CD4-positive, alpha-beta T cell treated with Interleukin-2 at 100 ng/mL for 4 hours (primary cell): ENCODE results near the gene TLR2.
"Not testable (repeated sequence)": the region's sequence is repeated elsewhere in the genome, so short reads cannot be mapped to it uniquely, and the experiment has no call there.

Source experiments
- DNase-seq: peaks from one replicate; pipeline ENCODE4 v3.0.0-alpha.2; 2020; ENCODE audit warnings: low spot score

The TLR2 gene

GRCh38 chr4:153661908-153662307 lies 22.2 kb upstream of the TLR2 start:
- DNase-seq: no peak

GRCh38 chr4:153663667-153664066 lies 20.4 kb upstream of the TLR2 start:
- no peak for DNase-seq

GRCh38 chr4:153666505-153666904 lies 17.6 kb upstream of the TLR2 start:
- DNase-seq: not testable (repeated sequence)

- DNase-seq: no peak
Measured at GRCh38 chr4:153668647-153669046, 15.4 kb upstream of the TLR2 start.

GRCh38 chr4:153669838-153670237 lies 14.2 kb upstream of the TLR2 start:
- no peak for DNase-seq

GRCh38 chr4:153676486-153676885 lies 7.6 kb upstream of the TLR2 start:
- DNase-seq: no peak

GRCh38 chr4:153676984-153677383 lies 7.1 kb upstream of the TLR2 start:
- no peak for DNase-seq

- DNase-seq: no peak
Measured at GRCh38 chr4:153679486-153679885, 4.6 kb upstream of the TLR2 start.

- DNase-seq: no peak
Measured at GRCh38 chr4:153683763-153684181, 308 bp upstream of the TLR2 start.

GRCh38 chr4:153684971-153685371 lies 891 bp downstream of the TLR2 start:
- DNase-seq: no peak

- DNase-seq: no peak
Measured at GRCh38 chr4:153704522-153704921, 20.4 kb downstream of the TLR2 start.

- DNase-seq: no peak
Measured at GRCh38 chr4:153705743-153706468, 21.8 kb downstream of the TLR2 start.

- DNase-seq: no peak
Measured at GRCh38 chr4:153706519-153706918, 22.4 kb downstream of the TLR2 start.

GRCh38 chr4:153710681-153711080 lies 26.6 kb downstream of the TLR2 start:
- DNase-seq: no peak

GRCh38 chr4:153713866-153714646 lies 30.0 kb downstream of the TLR2 start:
- DNase-seq: no peak

GRCh38 chr4:153722036-153722435 lies 38.0 kb downstream of the TLR2 start:
- DNase-seq: no peak

GRCh38 chr4:153724606-153725005 lies 40.5 kb downstream of the TLR2 start:
- no peak for DNase-seq

GRCh38 chr4:153725136-153725830 lies 41.2 kb downstream of the TLR2 start:
- DNase-seq: no peak

- no peak for DNase-seq
Measured at GRCh38 chr4:153725831-153726154, 41.7 kb downstream of the TLR2 start.

GRCh38 chr4:153728151-153728550 lies 44.1 kb downstream of the TLR2 start:
- DNase-seq: no peak

- no peak for DNase-seq
Measured at GRCh38 chr4:153728660-153729059, 44.6 kb downstream of the TLR2 start.

- no peak for DNase-seq
Measured at GRCh38 chr4:153729895-153730294, 45.8 kb downstream of the TLR2 start.

GRCh38 chr4:153731239-153731638 lies 47.2 kb downstream of the TLR2 start:
- no peak for DNase-seq
